DND-41 (cell line): ENCODE results near the gene TAF15.

Experiments used
- ATAC-seq: fragments of 200-7000 bp; cut with Tn5 transposase; 3 replicates; pipeline ENCODE4 v1.9.1; 2021; ENCODE audit warnings: low read depth; ENCODE audit not compliant: insufficient read depth
- DNase-seq: peaks from one replicate; pipeline ENCODE4 v3.0.0-alpha.2; 2020
- H2AFZ ChIP-seq: 2 replicates; pipeline ENCODE4 v1.6.0; 2012; ENCODE audit warnings: low read depth, low read length
- H3K27ac ChIP-seq: 2 replicates; pipeline ENCODE4 v1.5.1; 2012; ENCODE audit warnings: low read length, inconsistent platforms
- H3K27me3 ChIP-seq: fragments of 200-600 bp; sonication (generic); 2 replicates; pipeline ENCODE4 v1.6.0; 2012; ENCODE audit warnings: low read length, mild to moderate bottlenecking, inconsistent platforms; ENCODE audit not compliant: insufficient read depth, poor library complexity
- H3K36me3 ChIP-seq: 2 replicates; pipeline ENCODE4 v1.5.1; 2012; ENCODE audit warnings: low read length, inconsistent platforms; ENCODE audit not compliant: insufficient read depth
- H3K4me1 ChIP-seq: 2 replicates; pipeline ENCODE4 v1.5.1; 2012; ENCODE audit warnings: mild to moderate bottlenecking, low read length; ENCODE audit not compliant: insufficient read depth
- H3K4me2 ChIP-seq: 2 replicates; pipeline ENCODE4 v1.6.0; 2012; ENCODE audit warnings: mild to moderate bottlenecking, moderate library complexity, low read length, inconsistent platforms; ENCODE audit not compliant: insufficient read depth
- H3K4me3 ChIP-seq, 2 experiments: fragments of 200-600 bp in 1 of 2; shearing (Covaris generic) in 1 of 2; 2 replicates each; pipeline ENCODE4 v1.5.1; 2012 to 2016; ENCODE audit warnings: inconsistent platforms in 2 of 2, low read length in 2 of 2, mild to moderate bottlenecking in 2 of 2, low read depth in 1 of 2, moderate library complexity in 1 of 2
- H3K79me2 ChIP-seq: 2 replicates; pipeline ENCODE4 v1.6.0; 2012; ENCODE audit warnings: low read length, inconsistent platforms; ENCODE audit not compliant: insufficient read depth
- H3K9ac ChIP-seq: 2 replicates; pipeline ENCODE4 v1.6.0; 2012; ENCODE audit warnings: low read depth, mild to moderate bottlenecking, inconsistent platforms, low read length, moderate library complexity
- H3K9me3 ChIP-seq: 2 replicates; pipeline ENCODE4 v1.5.1; 2012; ENCODE audit warnings: low read length, moderate library complexity, mild to moderate bottlenecking, inconsistent platforms; ENCODE audit not compliant: insufficient read depth, severe bottlenecking
- H4K20me1 ChIP-seq: 2 replicates; pipeline ENCODE4 v1.6.0; 2012; ENCODE audit warnings: low read length; ENCODE audit not compliant: insufficient read depth
- EZH2 ChIP-seq: IDR thresholded peaks from 3 replicates; pipeline ENCODE4 v1.6.1; 2012; ENCODE audit warnings: borderline replicate concordance, low read depth, mild to moderate bottlenecking, moderate library complexity, low read length, inconsistent platforms; ENCODE audit not compliant: severe bottlenecking
- TF ChIP-seq, protein P1 (sequence below): IDR thresholded peaks from 2 replicates; pipeline ENCODE4 v1.5.1; 2012; ENCODE audit warnings: borderline replicate concordance, low read length, moderate library complexity, mild to moderate bottlenecking; ENCODE audit not compliant: poor library complexity, severe bottlenecking; ENCODE audit errors: extremely low read depth

TAF15 gene

DNA sequence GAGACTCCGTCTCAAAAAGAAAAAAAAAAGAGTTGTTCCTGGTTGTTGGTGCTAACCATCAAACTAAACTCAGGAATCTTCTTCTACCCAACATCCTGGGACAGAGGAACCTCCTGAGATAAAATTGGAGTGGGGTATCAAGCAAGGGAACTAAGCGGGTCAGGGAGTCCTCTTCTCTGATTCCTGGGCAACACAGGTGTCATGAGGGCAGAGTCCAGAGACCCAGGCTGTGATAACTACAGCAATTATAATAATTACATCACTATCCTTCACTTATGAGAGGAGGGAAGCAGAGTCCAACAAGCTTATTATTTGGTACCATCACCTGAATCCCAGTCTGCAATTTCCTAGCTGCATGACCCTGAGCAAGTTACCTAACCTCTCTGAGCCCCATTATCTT is 40.5 kb upstream of the TAF15 start:
- Histone ChIP-seq H3K4me1 (peaks cover 17% of the 10 kb centered on the region), H3K4me3 (no peak overlapping the region), H3K9ac (no peak overlapping the region), H3K27me3 (no peaks in the 10 kb centered on the region), H4K20me1 (peaks cover 3% of the 10 kb centered on the region; the same call in 1 of the 2 replicates), H2AFZ (no peak overlapping the region), H3K36me3 (no peaks in the 10 kb centered on the region), H3K27ac (no peak overlapping the region), H3K79me2 (no peaks in the 10 kb centered on the region), H3K4me2 (no peak overlapping the region), H3K9me3 (no peaks in the 10 kb centered on the region)
- DNase-seq = no peak
- no peak for TF ChIP-seq EZH2
- TF ChIP-seq, protein P1, sequence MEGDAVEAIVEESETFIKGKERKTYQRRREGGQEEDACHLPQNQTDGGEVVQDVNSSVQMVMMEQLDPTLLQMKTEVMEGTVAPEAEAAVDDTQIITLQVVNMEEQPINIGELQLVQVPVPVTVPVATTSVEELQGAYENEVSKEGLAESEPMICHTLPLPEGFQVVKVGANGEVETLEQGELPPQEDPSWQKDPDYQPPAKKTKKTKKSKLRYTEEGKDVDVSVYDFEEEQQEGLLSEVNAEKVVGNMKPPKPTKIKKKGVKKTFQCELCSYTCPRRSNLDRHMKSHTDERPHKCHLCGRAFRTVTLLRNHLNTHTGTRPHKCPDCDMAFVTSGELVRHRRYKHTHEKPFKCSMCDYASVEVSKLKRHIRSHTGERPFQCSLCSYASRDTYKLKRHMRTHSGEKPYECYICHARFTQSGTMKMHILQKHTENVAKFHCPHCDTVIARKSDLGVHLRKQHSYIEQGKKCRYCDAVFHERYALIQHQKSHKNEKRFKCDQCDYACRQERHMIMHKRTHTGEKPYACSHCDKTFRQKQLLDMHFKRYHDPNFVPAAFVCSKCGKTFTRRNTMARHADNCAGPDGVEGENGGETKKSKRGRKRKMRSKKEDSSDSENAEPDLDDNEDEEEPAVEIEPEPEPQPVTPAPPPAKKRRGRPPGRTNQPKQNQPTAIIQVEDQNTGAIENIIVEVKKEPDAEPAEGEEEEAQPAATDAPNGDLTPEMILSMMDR = no peak
- no peak for ATAC-seq

DNA sequence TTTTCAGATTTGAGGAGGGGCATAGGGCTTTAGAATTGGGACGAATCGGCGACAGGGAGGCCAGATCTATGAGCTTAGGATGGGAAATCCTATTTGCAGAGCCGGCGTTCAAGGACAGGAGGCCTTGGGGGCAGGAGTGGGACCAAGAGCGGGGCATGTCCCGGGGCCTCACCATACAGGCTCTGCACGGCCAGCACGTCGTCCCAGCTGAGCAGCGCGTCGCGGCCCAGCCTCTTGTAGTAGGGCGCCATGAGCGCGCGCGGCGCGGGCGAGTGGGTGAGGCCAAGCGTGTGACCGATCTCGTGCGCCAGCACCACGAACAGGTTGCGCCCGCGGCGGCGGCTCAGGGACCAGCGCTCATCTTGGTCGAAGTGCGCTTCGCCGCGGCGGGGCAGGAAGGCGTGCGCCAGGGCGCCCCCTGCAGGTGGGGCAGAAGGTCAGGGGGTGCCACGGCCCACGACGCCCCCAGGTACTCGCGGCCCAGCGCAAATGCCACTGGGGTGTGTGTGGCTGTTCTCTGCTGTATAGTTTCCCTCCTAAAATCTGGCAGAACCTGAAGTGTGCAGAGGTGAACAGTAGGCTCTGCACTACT is 39.3 kb upstream of the TAF15 start:
- no peaks in the 10 kb centered on the region for H3K27me3 ChIP-seq
- DNase-seq = no peak
- TF ChIP-seq, protein P1 = peak; percentile 49
- TF ChIP-seq EZH2 = no peak

DNA sequence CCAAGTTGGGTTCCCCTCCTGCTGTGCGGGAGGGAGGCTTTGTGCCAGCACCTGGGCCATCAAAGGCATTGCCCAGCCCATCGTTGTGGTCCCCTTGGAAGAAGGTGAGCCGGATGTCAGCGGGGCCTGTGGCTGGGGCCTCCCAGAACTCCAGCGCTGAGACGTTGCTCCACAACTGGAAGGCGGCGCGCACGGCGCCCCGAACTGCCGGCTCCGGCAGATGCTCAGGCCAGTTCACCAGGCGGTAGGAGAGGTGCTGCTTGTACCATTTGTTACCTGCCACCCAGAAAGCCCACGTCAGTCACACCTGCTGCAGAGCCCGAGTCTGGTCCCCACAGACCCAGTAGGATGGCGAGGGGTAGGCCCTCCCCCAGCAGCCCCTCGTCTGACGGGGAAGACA is 36.2 kb upstream of the TAF15 start:
- no peaks in the 10 kb centered on the region for H3K36me3 ChIP-seq
- H3K4me3 ChIP-seq = no peak overlapping the region
- H3K27me3 ChIP-seq = peaks cover 7% of the 10 kb centered on the region
- ATAC-seq (no peak), DNase-seq (no peak)
- no peak overlapping the region for H3K9ac ChIP-seq
- TF ChIP-seq, protein P1 = no peak
- H3K79me2 ChIP-seq = no peaks in the 10 kb centered on the region
- no peaks in the 10 kb centered on the region for H3K4me1 ChIP-seq
- H3K27ac ChIP-seq = no peak overlapping the region
- H3K4me2 ChIP-seq = no peak overlapping the region
- H4K20me1 ChIP-seq = 0 out of 2 replicates have a peak, but pooled peaks cover 3% of the 10 kb centered on the region
- no peak overlapping the region for H2AFZ ChIP-seq
- H3K9me3 ChIP-seq = no peaks in the 10 kb centered on the region

More for the DNA sequence above, 39.3 kb upstream of the TAF15 start:
- no peaks in the 10 kb centered on the region for H3K9me3 ChIP-seq
- H3K9ac ChIP-seq = no peak overlapping the region
- H3K79me2 ChIP-seq = no peaks in the 10 kb centered on the region
- H4K20me1 ChIP-seq = peaks cover 3% of the 10 kb centered on the region; the same call in 1 of the 2 replicates
- H3K4me1 ChIP-seq = peaks cover 5% of the 10 kb centered on the region
- no peak overlapping the region for H3K27ac ChIP-seq
- no peak overlapping the region for H3K4me2 ChIP-seq
- H3K36me3 ChIP-seq = no peaks in the 10 kb centered on the region
- no peak overlapping the region for H3K4me3 ChIP-seq
- H2AFZ ChIP-seq = no peak overlapping the region
- ATAC-seq = no peak
